Tibial artery (tissue), 4 donors: ENCODE measurements around the gene SNX17.

ENCODE experiments used
- DNase-seq, 2 donors: peaks; one replicate each; pipeline ENCODE4 v3.0.0-alpha.2; 2019
- H3K27ac ChIP-seq, 2 donors: fragments of 200-600 bp; sonication (generic) in 1 of 2; 1 replicate in 1 of 2; 2 replicates in 1 of 2; pipeline ENCODE4 v1.5.1; 2018 to 2019; ENCODE audit warnings: mild to moderate bottlenecking in 1 of 2
- H3K27me3 ChIP-seq, 2 donors: fragments of 200-600 bp; sonication (generic) in 1 of 2; one replicate each; pipeline versions ENCODE4 v1.5.1 to v1.6.0; 2016 to 2019
- H3K36me3 ChIP-seq, 3 donors: fragments of 200-600 bp; sonication (generic) in 2 of 3; one replicate each; pipeline ENCODE4 v1.5.1; 2016 to 2019; ENCODE audit warnings: mild to moderate bottlenecking in 2 of 3
- H3K4me1 ChIP-seq, 4 donors: fragments of 200-600 bp; sonication (generic) in 2 of 4; 1 replicate in 3 of 4; 2 replicates in 1 of 4; pipeline ENCODE4 v1.5.1; 2016 to 2019
- H3K4me3 ChIP-seq, 2 donors: fragments of 200-600 bp; sonication (generic) in 1 of 2; 1 replicate in 1 of 2; 2 replicates in 1 of 2; pipeline ENCODE4 v1.5.1; 2018 to 2019; ENCODE audit warnings: mild to moderate bottlenecking in 2 of 2
- H3K9me3 ChIP-seq, 3 donors: fragments of 200-600 bp; sonication (generic) in 1 of 3; one replicate each; pipeline ENCODE4 v1.5.1; 2016 to 2019
- intact Hi-C: fragments of 100-400 bp; cut with DNase I; formaldehyde crosslinking; loops from one replicate; pipeline ENCODE4 v1.15.0; 2023; ENCODE audit warnings: low total_unique reads
- TF ChIP-seq, protein P1 (sequence below), 2 experiments: fragments of 200-600 bp in 1 of 2; fragments of 450-650 bp in 1 of 2; IDR thresholded peaks; one replicate each; pipeline ENCODE4 v1.5.1; 2017 to 2019; ENCODE audit warnings: antibody characterized with exemption in 2 of 2, mild to moderate bottlenecking in 1 of 2, moderate library complexity in 1 of 2

The SNX17 gene

GRCh38 chr2:27372937-27373336, 2.5 kb downstream of the SNX17 start:
- Histone ChIP-seq H3K27me3 (no peaks in the 10 kb centered on the region), H3K9me3 (no peaks in the 10 kb centered on the region), H3K27ac (no peak overlapping the region), H3K4me3 (no peak overlapping the region), H3K36me3 (peaks cover 50 to 63% (median 61%) of the 10 kb centered on the region in 3 donors), H3K4me1 (peaks cover 0 to 41% (median 28%) of the 10 kb centered on the region in 4 donors)
- TF ChIP-seq, protein P1, sequence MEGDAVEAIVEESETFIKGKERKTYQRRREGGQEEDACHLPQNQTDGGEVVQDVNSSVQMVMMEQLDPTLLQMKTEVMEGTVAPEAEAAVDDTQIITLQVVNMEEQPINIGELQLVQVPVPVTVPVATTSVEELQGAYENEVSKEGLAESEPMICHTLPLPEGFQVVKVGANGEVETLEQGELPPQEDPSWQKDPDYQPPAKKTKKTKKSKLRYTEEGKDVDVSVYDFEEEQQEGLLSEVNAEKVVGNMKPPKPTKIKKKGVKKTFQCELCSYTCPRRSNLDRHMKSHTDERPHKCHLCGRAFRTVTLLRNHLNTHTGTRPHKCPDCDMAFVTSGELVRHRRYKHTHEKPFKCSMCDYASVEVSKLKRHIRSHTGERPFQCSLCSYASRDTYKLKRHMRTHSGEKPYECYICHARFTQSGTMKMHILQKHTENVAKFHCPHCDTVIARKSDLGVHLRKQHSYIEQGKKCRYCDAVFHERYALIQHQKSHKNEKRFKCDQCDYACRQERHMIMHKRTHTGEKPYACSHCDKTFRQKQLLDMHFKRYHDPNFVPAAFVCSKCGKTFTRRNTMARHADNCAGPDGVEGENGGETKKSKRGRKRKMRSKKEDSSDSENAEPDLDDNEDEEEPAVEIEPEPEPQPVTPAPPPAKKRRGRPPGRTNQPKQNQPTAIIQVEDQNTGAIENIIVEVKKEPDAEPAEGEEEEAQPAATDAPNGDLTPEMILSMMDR (IDR thresholded peaks at IDR 0.05): no peak
- DNase-seq: no peak
- intact Hi-C loops: no loop called here

GRCh38 chr2:27373567-27373966, 3.2 kb downstream of the SNX17 start:
- Histone ChIP-seq H3K4me1 (peaks cover 0 to 44% (median 27%) of the 10 kb centered on the region in 4 donors), H3K36me3 (peaks cover 48 to 65% (median 60%) of the 10 kb centered on the region in 3 donors), H3K27me3 (no peaks in the 10 kb centered on the region), H3K27ac (no peak overlapping the region), H3K4me3 (no peak overlapping the region), H3K9me3 (no peaks in the 10 kb centered on the region)
- no peak for DNase-seq
- intact Hi-C loops: no loop called here
- TF ChIP-seq, protein P1 (IDR thresholded peaks at IDR 0.05): no peak

- Histone ChIP-seq H3K27me3 (no peaks in the 10 kb centered on the region), H3K9me3 (no peaks in the 10 kb centered on the region), H3K4me1 (peaks cover 0 to 44% (median 30%) of the 10 kb centered on the region in 4 donors), H3K27ac (no peak overlapping the region), H3K36me3 (peaks cover 48 to 69% (median 60%) of the 10 kb centered on the region in 3 donors), H3K4me3 (no peak overlapping the region)
- no peak for DNase-seq
- TF ChIP-seq, protein P1 (IDR thresholded peaks at IDR 0.05): no peak
- intact Hi-C loops: no loop called here
Observed at GRCh38 chr2:27375513-27376099, 5.2 kb downstream of the SNX17 start.

DNA sequence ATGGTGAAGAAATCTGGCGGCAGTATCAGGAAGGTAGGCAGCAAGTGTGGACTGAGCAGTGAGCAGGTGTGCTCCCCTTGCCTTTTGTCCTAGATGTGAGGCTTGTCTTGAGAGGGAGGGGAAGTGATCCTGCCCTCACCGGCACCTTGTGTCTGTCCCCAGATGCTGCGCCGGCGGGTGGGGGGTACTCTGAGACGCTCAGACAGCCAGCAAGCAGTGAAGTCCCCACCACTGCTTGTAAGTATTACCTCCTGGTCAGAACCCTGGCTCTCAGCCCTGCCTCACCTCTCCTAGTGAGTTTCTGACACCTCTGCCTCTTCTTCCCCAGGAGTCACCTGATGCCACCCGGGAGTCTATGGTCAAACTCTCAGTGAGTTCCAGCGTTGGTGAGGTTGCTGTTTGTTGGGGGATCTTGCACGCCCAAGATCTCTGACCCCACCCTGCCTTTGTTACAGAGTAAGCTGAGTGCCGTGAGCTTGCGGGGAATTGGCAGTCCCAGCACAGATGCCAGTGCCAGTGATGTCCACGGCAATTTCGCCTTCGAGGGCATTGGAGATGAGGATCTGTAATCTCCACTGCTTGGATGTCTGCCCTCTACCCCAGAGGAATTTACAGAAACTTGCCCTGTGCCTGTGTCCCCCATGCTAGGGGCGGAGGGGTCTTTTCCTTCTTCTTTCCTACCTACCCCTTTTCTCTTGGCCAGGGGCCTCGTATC, 5.9 kb downstream of the SNX17 start:
- Histone ChIP-seq H3K9me3 (no peaks in the 10 kb centered on the region), H3K4me1 (peaks cover 0 to 43% (median 29%) of the 10 kb centered on the region in 4 donors), H3K36me3 (peaks cover 48 to 69% (median 60%) of the 10 kb centered on the region in 3 donors), H3K27ac (no peak overlapping the region), H3K27me3 (no peaks in the 10 kb centered on the region), H3K4me3 (no peak overlapping the region)
- TF ChIP-seq, protein P1 (IDR thresholded peaks at IDR 0.05): no peak
- no peak for DNase-seq
- intact Hi-C loops: no loop called here

GRCh38 chr2:27376866-27377617, 6.6 kb downstream of the SNX17 start:
- Histone ChIP-seq H3K27ac (no peak overlapping the region), H3K4me3 (no peak overlapping the region), H3K36me3 (peaks cover 48 to 71% (median 60%) of the 10 kb centered on the region in 3 donors), H3K4me1 (peaks cover 0 to 38% (median 24%) of the 10 kb centered on the region in 4 donors), H3K9me3 (no peaks in the 10 kb centered on the region), H3K27me3 (no peaks in the 10 kb centered on the region)
- DNase-seq: no peak
- intact Hi-C loops: no loop called here
- TF ChIP-seq, protein P1 (IDR thresholded peaks at IDR 0.05): no peak
